H9 (cell line): ENCODE data around the gene SLC25A4. TPM values are rescaled to one million over a fixed set of nuclear protein-coding genes. Genes with fewer than 3 reads are reported as not detected.

Source experiments
- DNase-seq: peaks from one replicate; pipeline ENCODE4 v3.0.0-alpha.2; 2017
- H2AFZ ChIP-seq: one replicate; pipeline ENCODE4 v1.6.1; 2013; ENCODE audit warnings: mild to moderate bottlenecking, low read length, control low read depth, moderate library complexity
- H2AK5ac ChIP-seq: 2 replicates; pipeline ENCODE4 v1.6.1; 2013; ENCODE audit warnings: low read length, control low read depth, mixed read lengths; ENCODE audit not compliant: insufficient read length
- H2BK120ac ChIP-seq: one replicate; pipeline ENCODE4 v1.6.1; 2013; ENCODE audit warnings: low read depth, mild to moderate bottlenecking, low read length, control low read depth, inconsistent platforms; ENCODE audit not compliant: poor library complexity, severe bottlenecking
- H2BK12ac ChIP-seq: 2 replicates; pipeline ENCODE4 v1.6.1; 2013; ENCODE audit warnings: low read length, control low read depth, mixed read lengths, low read depth; ENCODE audit not compliant: insufficient read length
- H2BK15ac ChIP-seq: 2 replicates; pipeline ENCODE4 v1.6.1; 2013; ENCODE audit warnings: low read depth, low read length, control low read depth
- H2BK20ac ChIP-seq: one replicate; pipeline ENCODE4 v1.6.1; 2013; ENCODE audit warnings: low read depth, mild to moderate bottlenecking, low read length, control low read depth, inconsistent platforms; ENCODE audit not compliant: poor library complexity, severe bottlenecking
- H2BK5ac ChIP-seq: 2 replicates; pipeline ENCODE4 v1.6.1; 2013; ENCODE audit warnings: low read length, control low read depth, mixed read lengths; ENCODE audit not compliant: insufficient read length
- H3K14ac ChIP-seq: 2 replicates; pipeline ENCODE4 v1.6.1; 2013; ENCODE audit warnings: low read length, control low read depth; ENCODE audit not compliant: insufficient read depth
- H3K18ac ChIP-seq: 2 replicates; pipeline ENCODE4 v1.6.1; 2013; ENCODE audit warnings: low read depth, mild to moderate bottlenecking, mixed read lengths, low read length, control low read depth; ENCODE audit not compliant: insufficient read length
- H3K23ac ChIP-seq: 2 replicates; pipeline ENCODE4 v1.6.1; 2013; ENCODE audit warnings: low read length, control low read depth, mixed read lengths, low read depth; ENCODE audit not compliant: insufficient read length
- H3K23me2 ChIP-seq: 2 replicates; pipeline ENCODE4 v1.6.1; 2013; ENCODE audit warnings: low read depth, mild to moderate bottlenecking, mixed read lengths, low read length, control low read depth; ENCODE audit not compliant: insufficient read length, poor library complexity, severe bottlenecking
- H3K27ac ChIP-seq: 2 replicates; pipeline ENCODE4 v1.5.1; 2013; ENCODE audit warnings: low read length, control low read depth, mixed read lengths, low read depth; ENCODE audit not compliant: insufficient read length
- H3K27me3 ChIP-seq: 2 replicates; pipeline ENCODE4 v1.6.1; 2013; ENCODE audit warnings: low read length, control low read depth, inconsistent platforms; ENCODE audit not compliant: insufficient read depth
- H3K4ac ChIP-seq: 2 replicates; pipeline ENCODE4 v1.6.1; 2013; ENCODE audit warnings: low read depth, mild to moderate bottlenecking, control low read depth, inconsistent platforms, low read length, moderate library complexity
- H3K4me1 ChIP-seq: 2 replicates; pipeline ENCODE4 v1.6.1; 2013; ENCODE audit warnings: low read length, control low read depth, inconsistent platforms; ENCODE audit not compliant: insufficient read depth
- H3K4me2 ChIP-seq: 2 replicates; pipeline ENCODE4 v1.6.1; 2013; ENCODE audit warnings: low read length, control low read depth, mixed read lengths; ENCODE audit not compliant: insufficient read length, insufficient read depth
- H3K56ac ChIP-seq: 2 replicates; pipeline ENCODE4 v1.6.1; 2013; ENCODE audit warnings: low read depth, mild to moderate bottlenecking, mixed read lengths, low read length, control low read depth; ENCODE audit not compliant: insufficient read length
- H3K79me1 ChIP-seq: 2 replicates; pipeline ENCODE4 v1.6.1; 2013; ENCODE audit warnings: low read depth, mild to moderate bottlenecking, moderate library complexity, low read length, control low read depth, inconsistent platforms; ENCODE audit not compliant: insufficient read depth, poor library complexity, severe bottlenecking
- H3K79me2 ChIP-seq: 2 replicates; pipeline ENCODE4 v1.6.1; 2013; ENCODE audit warnings: low read length, control low read depth, inconsistent platforms; ENCODE audit not compliant: insufficient read depth
- H3K9ac ChIP-seq: 2 replicates; pipeline ENCODE4 v1.6.1; 2013; ENCODE audit warnings: low read length, control low read depth, mixed read lengths; ENCODE audit not compliant: insufficient read length; ENCODE audit errors: extremely low read depth
- H3K9me3 ChIP-seq: one replicate; pipeline ENCODE4 v1.6.1; 2013; ENCODE audit warnings: low read depth, low read length, inconsistent platforms; ENCODE audit not compliant: control insufficient read depth
- H3T11ph ChIP-seq: one replicate; pipeline ENCODE4 v1.6.1; 2013; ENCODE audit warnings: mild to moderate bottlenecking, low read length, control low read depth, inconsistent platforms
- H4K20me1 ChIP-seq: one replicate; pipeline ENCODE4 v1.6.1; 2013; ENCODE audit not compliant: control insufficient read depth, insufficient read length, insufficient read depth
- H4K5ac ChIP-seq: 2 replicates; pipeline ENCODE4 v1.6.1; 2013; ENCODE audit warnings: low read depth, mild to moderate bottlenecking, mixed read lengths, low read length, control low read depth; ENCODE audit not compliant: insufficient read length
- H4K8ac ChIP-seq: replicated peaks from 2 replicates; pipeline ENCODE4 v1.6.1; 2013; ENCODE audit warnings: low read length, control low read depth, mixed read lengths, low read depth; ENCODE audit not compliant: insufficient read length
- H4K91ac ChIP-seq: 2 replicates; pipeline ENCODE4 v1.6.1; 2013; ENCODE audit warnings: low read depth, mild to moderate bottlenecking, moderate library complexity, mixed read lengths, low read length, control low read depth; ENCODE audit not compliant: insufficient read length
- H3K27ac Mint-ChIP-seq, 3 experiments: 2 replicates in 2 of 3; 3 replicates in 1 of 3; pipeline ENCODE4 v1.8.0; 2020 to 2021; ENCODE audit warnings: mixed read lengths in 3 of 3, mild to moderate bottlenecking in 1 of 3, moderate library complexity in 1 of 3
- H3K27me3 Mint-ChIP-seq: 2 replicates; pipeline ENCODE4 v1.8.0; 2021; ENCODE audit warnings: low read depth, mild to moderate bottlenecking, moderate library complexity, mixed read lengths
- H3K36me3 Mint-ChIP-seq, 3 experiments: 2 replicates in 2 of 3; 3 replicates in 1 of 3; pipeline ENCODE4 v1.8.0; 2020 to 2021; ENCODE audit warnings: low read depth in 3 of 3, mixed read lengths in 3 of 3; ENCODE audit not compliant: insufficient read depth in 1 of 3
- H3K4me1 Mint-ChIP-seq, 2 experiments: 2 replicates each; pipeline ENCODE4 v1.8.0; 2020; ENCODE audit warnings: mixed read lengths in 2 of 2
- H3K4me3 Mint-ChIP-seq, 2 experiments: 2 replicates in 1 of 2; 3 replicates in 1 of 2; pipeline ENCODE4 v1.8.0; 2020 to 2021; ENCODE audit warnings: mild to moderate bottlenecking in 2 of 2, mixed read lengths in 2 of 2, moderate library complexity in 1 of 2
- H3K9me3 Mint-ChIP-seq, 2 experiments: 2 replicates in 1 of 2; 3 replicates in 1 of 2; pipeline ENCODE4 v1.8.0; 2020; ENCODE audit warnings: mild to moderate bottlenecking in 2 of 2, mixed read lengths in 2 of 2, moderate library complexity in 1 of 2
- WGBS: extraction: QIAGEN DNeasy Blood & Tissue Kit; methylation state at CpG from one replicate; pipeline ENCODE4 v1.1.7; 2013; ENCODE audit warnings: missing lambda C conversion rate, low lambda C conversion rate, mixed read lengths; ENCODE audit not compliant: insufficient read length; ENCODE audit errors: extremely low coverage; 5-methylcytosine and 5-hydroxymethylcytosine counted together
- total RNA-seq: library from RNA; stranded (reverse); gene quantifications from 2 replicates; pipeline ENCODE4 v1.2.1, GENCODE V29; 2021
- TF ChIP-seq, protein P1 (sequence below): fragments of 200-600 bp; sonication (generic); conservative IDR thresholded peaks from 3 replicates; pipeline ENCODE4 v1.8.0; 2021; ENCODE audit warnings: antibody characterized with exemption, mild to moderate bottlenecking

SLC25A4 gene
- total RNA-seq, 1 experiment from 2014 or later, result 54.4 TPM

DNA sequence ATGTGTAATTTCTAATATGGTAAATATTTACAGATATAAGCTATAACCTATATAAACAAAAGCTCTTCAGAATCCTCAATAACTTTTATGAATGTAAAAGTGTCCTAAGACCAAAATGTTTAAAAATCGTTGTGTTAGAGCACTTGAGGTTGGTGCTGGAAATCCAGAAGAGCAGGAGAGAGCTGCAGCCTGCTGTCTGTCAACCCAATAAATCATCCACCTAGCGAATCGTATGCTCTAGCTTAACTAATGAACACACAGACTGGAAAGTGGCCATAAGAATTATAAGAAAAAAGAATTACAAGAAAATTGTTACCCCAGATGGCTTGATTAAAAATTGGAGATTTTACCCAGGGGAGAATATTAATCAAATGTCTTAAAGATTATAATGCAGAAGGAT, 43.7 kb downstream of the SLC25A4 start:
- no peak overlapping the region for H3K4ac ChIP-seq
- H2BK15ac ChIP-seq, result no peak overlapping the region
- no peak overlapping the region for H3T11ph ChIP-seq
- H3K9ac ChIP-seq, result no peak overlapping the region
- H3K9me3 ChIP-seq, result no peaks in the 10 kb centered on the region
- H3K27ac ChIP-seq, result no peak overlapping the region
- Mint-ChIP-seq H3K27ac (no peak overlapping the region), H3K36me3 (peaks cover 3 to 24% (median 21%) of the 10 kb centered on the region in 3 experiments; a peak in 5 of 7 replicates), H3K4me3 (no peak overlapping the region), H3K4me1 (peaks cover 22 to 26% of the 10 kb centered on the region in 2 experiments), H3K27me3 (no peaks in the 10 kb centered on the region), H3K9me3 (no peaks in the 10 kb centered on the region)
- H2BK12ac ChIP-seq, result no peak overlapping the region
- no peak overlapping the region for H3K14ac ChIP-seq
- no peak overlapping the region for H3K18ac ChIP-seq
- no peak overlapping the region for H3K56ac ChIP-seq
- no peak overlapping the region for H2AFZ ChIP-seq
- no peak overlapping the region for H2BK20ac ChIP-seq
- H4K5ac ChIP-seq, result no peak overlapping the region
- no peak overlapping the region for H2BK5ac ChIP-seq
- TF ChIP-seq, protein P1, sequence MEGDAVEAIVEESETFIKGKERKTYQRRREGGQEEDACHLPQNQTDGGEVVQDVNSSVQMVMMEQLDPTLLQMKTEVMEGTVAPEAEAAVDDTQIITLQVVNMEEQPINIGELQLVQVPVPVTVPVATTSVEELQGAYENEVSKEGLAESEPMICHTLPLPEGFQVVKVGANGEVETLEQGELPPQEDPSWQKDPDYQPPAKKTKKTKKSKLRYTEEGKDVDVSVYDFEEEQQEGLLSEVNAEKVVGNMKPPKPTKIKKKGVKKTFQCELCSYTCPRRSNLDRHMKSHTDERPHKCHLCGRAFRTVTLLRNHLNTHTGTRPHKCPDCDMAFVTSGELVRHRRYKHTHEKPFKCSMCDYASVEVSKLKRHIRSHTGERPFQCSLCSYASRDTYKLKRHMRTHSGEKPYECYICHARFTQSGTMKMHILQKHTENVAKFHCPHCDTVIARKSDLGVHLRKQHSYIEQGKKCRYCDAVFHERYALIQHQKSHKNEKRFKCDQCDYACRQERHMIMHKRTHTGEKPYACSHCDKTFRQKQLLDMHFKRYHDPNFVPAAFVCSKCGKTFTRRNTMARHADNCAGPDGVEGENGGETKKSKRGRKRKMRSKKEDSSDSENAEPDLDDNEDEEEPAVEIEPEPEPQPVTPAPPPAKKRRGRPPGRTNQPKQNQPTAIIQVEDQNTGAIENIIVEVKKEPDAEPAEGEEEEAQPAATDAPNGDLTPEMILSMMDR, result no peak
- H2BK120ac ChIP-seq, result no peak overlapping the region
- H3K4me1 ChIP-seq, result peaks cover 8% of the 10 kb centered on the region
- no peak for DNase-seq
- no peaks in the 10 kb centered on the region for H3K23me2 ChIP-seq
- peaks cover 4% of the 10 kb centered on the region for H3K79me1 ChIP-seq
- no peaks in the 10 kb centered on the region for H4K20me1 ChIP-seq
- no peak overlapping the region for H2AK5ac ChIP-seq
- no peaks in the 10 kb centered on the region; the same call in 1 of the 2 replicates for H3K79me2 ChIP-seq
- H3K27me3 ChIP-seq, result no peaks in the 10 kb centered on the region
- H3K4me2 ChIP-seq, result no peak overlapping the region
- WGBS, result no CpG with 5 or more reads among the region's 3 CpGs
- H4K8ac ChIP-seq, result no peak overlapping the region
- no peak overlapping the region for H4K91ac ChIP-seq
- no peak overlapping the region for H3K23ac ChIP-seq
